PC-9 (cell line): ENCODE data around the gene PTPRD. TPM values are rescaled to one million over a fixed set of nuclear protein-coding genes. Genes with fewer than 3 reads are reported as not detected.

Experiments used
- BruUV-seq: library from RNA; stranded (reverse); fragments of 400-500 nt; replicated peaks from 2 replicates; lab custom pipeline; 2021; lab: Mats Ljungman, UMichigan
- CTCF ChIA-PET: fragments of 300-600 bp; sonication (Branson Sonifier 250); formaldehyde crosslinking; loops from one replicate; lab custom pipeline; 2022; ENCODE audit warnings: antibody characterized with exemption; lab: Charles Lee
- POLR2A ChIA-PET: fragments of 300-600 bp; sonication (Branson Sonifier 250); formaldehyde crosslinking; loops from one replicate; lab custom pipeline; 2022; ENCODE audit warnings: antibody characterized with exemption; ENCODE audit not compliant: unreplicated experiment; lab: Charles Lee
- DNase-seq, 2 experiments: peaks; one replicate each; pipeline versions ENCODE4 v3.0.0 to v3.0.0-alpha.2; 2015 to 2022; ENCODE audit warnings: mixed read lengths in 1 of 2
- H2AFZ ChIP-seq: fragments of 200-600 bp; sonication (generic); 2 replicates; pipeline ENCODE4 v1.8.1; 2017; ENCODE audit warnings: antibody characterized with exemption
- H3F3A ChIP-seq: fragments of 200-600 bp; sonication (generic); 2 replicates; pipeline ENCODE4 v1.8.1; 2017; ENCODE audit warnings: antibody characterized with exemption, mild to moderate bottlenecking, low read depth; ENCODE audit not compliant: insufficient read depth
- H3K27ac ChIP-seq: fragments of 200-600 bp; sonication (generic); 2 replicates; pipeline ENCODE4 v1.6.1; 2016; ENCODE audit warnings: mixed run types
- H3K27me3 ChIP-seq: fragments of 200-600 bp; sonication (generic); 2 replicates; pipeline ENCODE4 v1.6.1; 2016; ENCODE audit warnings: low read depth, mixed run types; ENCODE audit not compliant: insufficient read depth
- H3K36me3 ChIP-seq: fragments of 200-600 bp; sonication (generic); 2 replicates; pipeline ENCODE4 v1.6.1; 2016; ENCODE audit warnings: low read depth, mixed run types
- H3K4me1 ChIP-seq: fragments of 200-600 bp; sonication (generic); replicated peaks from 2 replicates; pipeline ENCODE4 v1.6.1; 2016; ENCODE audit warnings: mixed run types; ENCODE audit not compliant: insufficient read depth
- H3K4me2 ChIP-seq: fragments of 200-600 bp; sonication (generic); 2 replicates; pipeline ENCODE4 v1.6.1; 2017; ENCODE audit warnings: mixed run types
- H3K4me3 ChIP-seq: fragments of 200-600 bp; sonication (generic); 2 replicates; pipeline ENCODE4 v1.6.1; 2016; ENCODE audit warnings: mixed run types
- H3K79me2 ChIP-seq: fragments of 200-600 bp; sonication (generic); 2 replicates; pipeline ENCODE4 v1.6.1; 2017; ENCODE audit warnings: low read depth, mixed run types
- H3K9me2 ChIP-seq: fragments of 200-600 bp; sonication (generic); 2 replicates; pipeline ENCODE4 v1.8.1; 2017; ENCODE audit warnings: mild to moderate bottlenecking; ENCODE audit not compliant: insufficient read depth
- H3K9me3 ChIP-seq: fragments of 200-600 bp; sonication (generic); 2 replicates; pipeline ENCODE4 v1.8.1; 2016; ENCODE audit warnings: low read depth; ENCODE audit not compliant: insufficient read depth
- H4K20me1 ChIP-seq: fragments of 200-600 bp; sonication (generic); 2 replicates; pipeline ENCODE4 v1.8.1; 2017; ENCODE audit not compliant: insufficient read depth
- CTCF ChIP-seq: fragments of 200-600 bp; sonication (generic); conservative IDR thresholded peaks from 2 replicates; pipeline ENCODE4 v1.6.1; 2017; ENCODE audit warnings: mixed run types, antibody characterized with exemption, mild to moderate bottlenecking, moderate library complexity
- EZH2 ChIP-seq: fragments of 200-600 bp; sonication (generic); IDR thresholded peaks from 2 replicates; pipeline ENCODE4 v1.8.0; 2017; ENCODE audit warnings: antibody characterized with exemption, low read depth
- intact Hi-C: fragments of 100-400 bp; cut with micrococcal nuclease; formaldehyde crosslinking; loops from one replicate; pipeline ENCODE4 v1.10.0; 2022; ENCODE audit not compliant: unreplicated experiment
- total RNA-seq: library from RNA; stranded (reverse); gene quantifications from 2 replicates; pipeline ENCODE4 v1.2.3, GENCODE V29; 2021

PTPRD gene
- total RNA-seq, 1 experiment from 2014 or later, result not detected

GRCh38 chr9:8694983-8695588 lies 1917.7 kb downstream of the PTPRD start:
- Histone ChIP-seq H2AFZ (no peak overlapping the region), H3K4me2 (no peak overlapping the region), H3K9me3 (no peaks in the 10 kb centered on the region), H3K27me3 (no peaks in the 10 kb centered on the region), H3K4me3 (no peak overlapping the region), H4K20me1 (no peaks in the 10 kb centered on the region), H3K4me1 (no peaks in the 10 kb centered on the region), H3K9me2 (no peaks in the 10 kb centered on the region), H3F3A (no peaks in the 10 kb centered on the region), H3K36me3 (no peaks in the 10 kb centered on the region), H3K79me2 (no peaks in the 10 kb centered on the region), H3K27ac (no peak overlapping the region)
- CTCF ChIA-PET, result no interaction called here
- BruUV-seq, result no TSS peak
- intact Hi-C loops, result no loop called here
- POLR2A ChIA-PET, result no interaction called here
- TF ChIP-seq CTCF, result no peak
- TF ChIP-seq EZH2, result no peak
- no peak for DNase-seq

GRCh38 chr9:8693464-8693863 lies 1919.3 kb downstream of the PTPRD start:
- intact Hi-C loops, result no loop called here
- ChIA-PET POLR2A (no interaction called here), CTCF (no interaction called here)

DNA sequence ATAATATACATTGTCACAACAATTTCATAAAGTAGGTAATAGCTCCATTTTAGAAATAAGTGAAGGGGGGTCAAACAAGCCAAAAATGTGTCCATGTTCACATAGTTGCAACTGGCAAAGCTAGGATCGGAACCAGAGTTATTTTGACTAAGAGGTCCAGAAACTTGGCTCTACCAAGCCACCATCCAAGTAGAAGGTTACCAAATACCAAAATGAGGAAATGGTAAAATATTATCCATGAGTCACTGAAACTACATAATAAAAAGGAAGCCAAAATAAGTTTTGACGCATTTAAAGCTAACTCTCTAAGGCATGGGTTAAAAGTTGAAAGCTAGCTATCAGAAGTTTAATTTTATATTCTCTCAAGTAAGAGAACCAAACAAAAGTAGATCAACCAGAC lies 1926.3 kb downstream of the PTPRD start:
- no peak for DNase-seq
- intact Hi-C loops, result no loop called here
- no peaks in the 10 kb centered on the region for H3K9me2 ChIP-seq
- ChIA-PET CTCF (no interaction called here), POLR2A (no interaction called here)
- H3K27me3 ChIP-seq, result no peaks in the 10 kb centered on the region
- no peaks in the 10 kb centered on the region for H3K36me3 ChIP-seq
- no peaks in the 10 kb centered on the region for H4K20me1 ChIP-seq
- no peak for TF ChIP-seq CTCF
- TF ChIP-seq EZH2, result no peak
- BruUV-seq, result no TSS peak
- no peak overlapping the region for H3K4me3 ChIP-seq
- H3K4me2 ChIP-seq, result no peak overlapping the region
- H3F3A ChIP-seq, result no peaks in the 10 kb centered on the region
- no peak overlapping the region for H3K27ac ChIP-seq
- H3K79me2 ChIP-seq, result no peaks in the 10 kb centered on the region
- H2AFZ ChIP-seq, result no peak overlapping the region
- no peaks in the 10 kb centered on the region for H3K9me3 ChIP-seq
- H3K4me1 ChIP-seq, result no peaks in the 10 kb centered on the region

More at GRCh38 chr9:8693464-8693863, 1919.3 kb downstream of the PTPRD start:
- no peaks in the 10 kb centered on the region for H3K9me3 ChIP-seq
- no peaks in the 10 kb centered on the region for H3K27me3 ChIP-seq
- no peaks in the 10 kb centered on the region for H3K79me2 ChIP-seq
- H3K4me1 ChIP-seq, result no peaks in the 10 kb centered on the region
- no peaks in the 10 kb centered on the region for H4K20me1 ChIP-seq
- TF ChIP-seq CTCF, result no peak
- TF ChIP-seq EZH2, result no peak
- H2AFZ ChIP-seq, result no peak overlapping the region
- H3K27ac ChIP-seq, result no peak overlapping the region
- H3K36me3 ChIP-seq, result no peaks in the 10 kb centered on the region
- no peak overlapping the region for H3K4me2 ChIP-seq
- no peak overlapping the region for H3K4me3 ChIP-seq
- H3K9me2 ChIP-seq, result no peaks in the 10 kb centered on the region
- no peaks in the 10 kb centered on the region for H3F3A ChIP-seq
- no TSS peak for BruUV-seq
- no peak for DNase-seq
